H1 (cell line): Measurements from ENCODE around the gene KLHL36.

Experiments used
- EP300 ChIP-seq, 2 experiments: IDR thresholded peaks; 1 replicate in 1 of 2; 2 replicates in 1 of 2; pipeline ENCODE4 v1.6.1; 2011 to 2012; ENCODE audit warnings: low read depth in 2 of 2, low read length in 2 of 2, mild to moderate bottlenecking in 2 of 2, borderline replicate concordance in 1 of 2, inconsistent platforms in 1 of 2, moderate library complexity in 1 of 2
- NANOG ChIP-seq: IDR thresholded peaks from 2 replicates; pipeline ENCODE4 v1.6.1; 2011; ENCODE audit warnings: low read length, low read depth, mild to moderate bottlenecking, inconsistent platforms; ENCODE audit not compliant: insufficient read depth, poor library complexity, severe bottlenecking
- RAD21 ChIP-seq, 2 experiments: IDR thresholded peaks in 1 of 2; conservative IDR thresholded peaks in 1 of 2; 2 replicates each; pipeline ENCODE4 v1.6.1; 2011; ENCODE audit warnings: low read depth in 2 of 2, low read length in 2 of 2, improper control_type of control experiment in 1 of 2, inconsistent platforms in 1 of 2, mild to moderate bottlenecking in 1 of 2, moderate library complexity in 1 of 2
- RFX5 ChIP-seq: IDR thresholded peaks from 2 replicates; pipeline ENCODE4 v1.6.1; 2011; ENCODE audit warnings: low read depth, low read length, improper control_type of control experiment, borderline replicate concordance
- SUZ12 ChIP-seq: fragments of 200-600 bp; sonication (generic); IDR thresholded peaks from 2 replicates; pipeline ENCODE4 v1.6.1; 2012; ENCODE audit warnings: mild to moderate bottlenecking, inconsistent platforms, low read length, moderate library complexity, mixed read lengths
- TF ChIP-seq, protein P1 (sequence below): IDR thresholded peaks from 2 replicates; pipeline ENCODE4 v1.6.1; 2011; ENCODE audit warnings: low read length, improper control_type of control experiment

DNA sequence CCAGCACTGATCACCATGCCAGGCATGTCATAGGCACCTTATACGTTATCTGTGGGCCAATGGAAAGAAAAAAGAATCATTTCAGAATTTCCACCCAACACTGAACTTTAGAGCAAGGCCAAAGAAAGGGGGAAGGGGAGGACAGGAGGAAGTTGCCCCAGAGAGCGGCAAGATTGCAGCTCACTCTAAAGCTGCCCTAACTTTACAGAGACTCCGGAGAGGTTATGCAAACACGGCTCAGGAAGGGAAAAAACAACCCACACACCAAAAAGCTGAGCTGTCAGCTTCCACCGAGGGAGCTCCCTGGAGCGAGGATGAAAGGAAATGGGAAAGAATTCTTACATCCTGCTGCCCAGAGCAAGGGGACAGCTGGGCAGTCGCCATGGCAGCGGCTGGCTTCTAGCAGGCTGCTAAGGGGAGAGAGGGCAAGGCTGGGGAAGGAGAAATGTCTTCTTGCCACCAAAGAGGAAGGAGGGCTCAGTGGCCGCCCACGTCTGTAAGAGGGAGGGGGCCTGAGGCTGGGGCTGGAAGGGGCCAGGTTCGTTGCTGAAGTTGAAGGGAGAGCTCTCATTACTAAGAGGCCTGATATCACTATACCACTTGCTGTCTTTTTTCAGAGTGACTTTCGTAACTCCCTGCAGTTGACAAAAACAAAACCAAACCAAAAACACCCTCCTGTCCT is 48.6 kb upstream of the KLHL36 start:
- TF ChIP-seq EP300 (IDR thresholded peaks at IDR 0.05; ENCODE audit: borderline replicate concordance in 1 of 2, low read depth in 2 of 2, low read length in 2 of 2) (no peak), NANOG (no peak), SUZ12 (no peak), RAD21 (IDR thresholded peaks at IDR 0.05 in 1 of 2, conservative IDR thresholded peaks at IDR 0.05 in 1 of 2; ENCODE audit: low read depth in 2 of 2, low read length in 2 of 2) (no peak), RFX5 (no peak)
- TF ChIP-seq, protein P1, sequence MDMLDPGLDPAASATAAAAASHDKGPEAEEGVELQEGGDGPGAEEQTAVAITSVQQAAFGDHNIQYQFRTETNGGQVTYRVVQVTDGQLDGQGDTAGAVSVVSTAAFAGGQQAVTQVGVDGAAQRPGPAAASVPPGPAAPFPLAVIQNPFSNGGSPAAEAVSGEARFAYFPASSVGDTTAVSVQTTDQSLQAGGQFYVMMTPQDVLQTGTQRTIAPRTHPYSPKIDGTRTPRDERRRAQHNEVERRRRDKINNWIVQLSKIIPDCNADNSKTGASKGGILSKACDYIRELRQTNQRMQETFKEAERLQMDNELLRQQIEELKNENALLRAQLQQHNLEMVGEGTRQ, result no peak
